WTC11 (cell line): ENCODE data around the gene AGPAT3. TPM values are rescaled to one million over a fixed set of nuclear protein-coding genes. Genes with fewer than 3 reads are reported as not detected.

Source experiments
- ATAC-seq: fragments of 200-7000 bp; cut with Tn5 transposase; 2 replicates; pipeline ENCODE4 v1.10.0; 2021; ENCODE audit warnings: mild to moderate bottlenecking, moderate library complexity
- CTCF ChIA-PET: fragments of 300-600 bp; sonication (Branson Sonifier 250); formaldehyde crosslinking; loops from one replicate; lab custom pipeline; 2021; ENCODE audit warnings: antibody characterized with exemption; lab: Charles Lee
- POLR2A ChIA-PET: fragments of 350-600 bp; sonication (Branson Sonifier 250); formaldehyde crosslinking; loops from one replicate; lab custom pipeline; 2021; ENCODE audit warnings: antibody characterized with exemption; lab: Charles Lee
- DNase-seq: peaks from one replicate; pipeline ENCODE4 v3.0.0; 2021; ENCODE audit warnings: low spot score
- H3K27ac Mint-ChIP-seq: 2 replicates; pipeline ENCODE4 v1.8.0; 2021; ENCODE audit warnings: mixed read lengths
- H3K27me3 Mint-ChIP-seq: 2 replicates; pipeline ENCODE4 v1.8.0; 2021; ENCODE audit warnings: low read depth, mild to moderate bottlenecking, moderate library complexity, mixed read lengths
- H3K36me3 Mint-ChIP-seq: 2 replicates; pipeline ENCODE4 v1.8.0; 2021; ENCODE audit warnings: mixed read lengths
- H3K4me1 Mint-ChIP-seq: 2 replicates; pipeline ENCODE4 v1.8.0; 2022; ENCODE audit warnings: mixed read lengths
- H3K4me3 Mint-ChIP-seq: 2 replicates; pipeline ENCODE4 v1.8.0; 2021; ENCODE audit warnings: mild to moderate bottlenecking, moderate library complexity, mixed read lengths
- H3K9me3 Mint-ChIP-seq: 2 replicates; pipeline ENCODE4 v1.8.0; 2021; ENCODE audit warnings: mixed read lengths
- ATF1 ChIP-seq: sonication (generic); formaldehyde crosslinking; IDR thresholded peaks from 2 replicates; pipeline ENCODE4 v1.8.1; 2023; ENCODE audit warnings: mild to moderate bottlenecking, moderate library complexity, missing genetic modification reagents
- CREB1 ChIP-seq: sonication (generic); formaldehyde crosslinking; IDR thresholded peaks from 2 replicates; pipeline ENCODE4 v1.8.0; 2023; ENCODE audit warnings: mild to moderate bottlenecking, missing genetic modification reagents
- ETV6 ChIP-seq: sonication (generic); formaldehyde crosslinking; IDR thresholded peaks from 2 replicates; pipeline ENCODE4 v1.8.1; 2022; ENCODE audit warnings: mild to moderate bottlenecking, missing genetic modification reagents
- FOXP1 ChIP-seq: sonication (generic); formaldehyde crosslinking; IDR thresholded peaks from 2 replicates; pipeline ENCODE4 v1.8.0; 2022; ENCODE audit warnings: missing genetic modification reagents, mild to moderate bottlenecking, moderate library complexity, borderline replicate concordance
- GRHL2 ChIP-seq: fragments of 250-450 bp; sonication (Bioruptor Pico); IDR thresholded peaks from 2 replicates; pipeline ENCODE4 v1.8.0; 2022; ENCODE audit warnings: mild to moderate bottlenecking, moderate library complexity; ENCODE audit not compliant: insufficient replicate concordance, severe bottlenecking
- GTF2I ChIP-seq: fragments of 250-450 bp; sonication (Bioruptor Pico); conservative IDR thresholded peaks from 2 replicates; pipeline ENCODE4 v1.4.0; 2021; ENCODE audit warnings: mild to moderate bottlenecking
- JUN ChIP-seq: sonication (generic); formaldehyde crosslinking; IDR thresholded peaks from 2 replicates; pipeline ENCODE4 v1.8.0; 2023; ENCODE audit warnings: mild to moderate bottlenecking, missing genetic modification reagents
- MXD4 ChIP-seq: fragments of 250-450 bp; sonication (Bioruptor Pico); IDR thresholded peaks from 2 replicates; pipeline ENCODE4 v1.8.0; 2021; ENCODE audit warnings: mild to moderate bottlenecking, moderate library complexity, borderline replicate concordance
- ZNF416 ChIP-seq: fragments of 250-450 bp; sonication (Bioruptor Pico); IDR thresholded peaks from 2 replicates; pipeline ENCODE4 v1.9.0; 2021; ENCODE audit warnings: mild to moderate bottlenecking, inconsistent platforms
- total RNA-seq: library from RNA; stranded (reverse); gene quantifications from 3 replicates; pipeline ENCODE4 v1.2.3, GENCODE V29; 2021
- TF ChIP-seq, protein P1 (sequence below): fragments of 250-450 bp; sonication (Bioruptor Pico); IDR thresholded peaks from 2 replicates; pipeline ENCODE4 v1.8.0; 2021; ENCODE audit warnings: mild to moderate bottlenecking
- TF ChIP-seq, protein P2 (sequence below): sonication (generic); formaldehyde crosslinking; IDR thresholded peaks from 2 replicates; pipeline ENCODE4 v1.8.0; 2022; ENCODE audit warnings: mild to moderate bottlenecking, missing genetic modification reagents
- TF ChIP-seq, protein P3 (sequence below): sonication (generic); formaldehyde crosslinking; IDR thresholded peaks from 2 replicates; pipeline ENCODE4 v1.8.0; 2023; ENCODE audit warnings: missing genetic modification reagents, mild to moderate bottlenecking, borderline replicate concordance
- TF ChIP-seq, protein P4 (sequence below): fragments of 250-450 bp; sonication (Bioruptor Pico); IDR thresholded peaks from 2 replicates; pipeline ENCODE4 v1.9.0; 2021; ENCODE audit warnings: moderate library complexity, mild to moderate bottlenecking, inconsistent platforms, borderline replicate concordance
- TF ChIP-seq, protein P5 (sequence below): fragments of 250-450 bp; sonication (Bioruptor Pico); IDR thresholded peaks from 2 replicates; pipeline ENCODE4 v1.9.0; 2021; ENCODE audit warnings: mild to moderate bottlenecking
- TF ChIP-seq, protein P6 (sequence below): fragments of 250-450 bp; sonication (Bioruptor Pico); conservative IDR thresholded peaks from 2 replicates; pipeline ENCODE4 v1.9.0; 2021; ENCODE audit warnings: mild to moderate bottlenecking
- TF ChIP-seq, protein P7 (sequence below): fragments of 250-450 bp; sonication (Bioruptor Pico); IDR thresholded peaks from 2 replicates; pipeline ENCODE4 v1.9.0; 2021; ENCODE audit warnings: mild to moderate bottlenecking, borderline replicate concordance

AGPAT3 gene
- total RNA-seq, 1 experiment from 2014 or later = 5.6 TPM

DNA sequence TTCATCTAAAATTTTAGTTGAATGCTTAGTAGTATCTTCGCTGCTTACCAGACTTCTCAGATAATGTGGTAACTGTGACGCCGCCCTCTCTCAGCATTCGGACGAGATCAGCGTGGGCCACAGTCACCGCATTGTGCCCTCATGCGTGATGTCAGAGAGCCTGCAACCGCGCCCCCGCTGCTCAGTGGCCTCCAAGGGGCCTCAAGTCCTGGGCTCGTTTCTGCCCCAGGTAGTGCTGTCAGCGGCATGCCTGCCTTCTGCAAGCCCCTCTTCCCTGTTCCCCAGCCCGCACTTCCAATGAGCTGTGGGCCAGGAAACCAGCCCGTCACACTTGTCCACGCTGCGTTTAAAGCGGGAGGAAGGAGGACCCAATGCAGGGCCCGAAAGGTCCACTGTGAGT lies 85.5 kb downstream of the AGPAT3 start (continued):
- TF ChIP-seq, protein P1, sequence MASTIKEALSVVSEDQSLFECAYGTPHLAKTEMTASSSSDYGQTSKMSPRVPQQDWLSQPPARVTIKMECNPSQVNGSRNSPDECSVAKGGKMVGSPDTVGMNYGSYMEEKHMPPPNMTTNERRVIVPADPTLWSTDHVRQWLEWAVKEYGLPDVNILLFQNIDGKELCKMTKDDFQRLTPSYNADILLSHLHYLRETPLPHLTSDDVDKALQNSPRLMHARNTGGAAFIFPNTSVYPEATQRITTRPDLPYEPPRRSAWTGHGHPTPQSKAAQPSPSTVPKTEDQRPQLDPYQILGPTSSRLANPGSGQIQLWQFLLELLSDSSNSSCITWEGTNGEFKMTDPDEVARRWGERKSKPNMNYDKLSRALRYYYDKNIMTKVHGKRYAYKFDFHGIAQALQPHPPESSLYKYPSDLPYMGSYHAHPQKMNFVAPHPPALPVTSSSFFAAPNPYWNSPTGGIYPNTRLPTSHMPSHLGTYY (CRISPR knock-in tag) = no peak
- no peak for TF ChIP-seq GTF2I (CRISPR knock-in tag)
- TF ChIP-seq, protein P2, sequence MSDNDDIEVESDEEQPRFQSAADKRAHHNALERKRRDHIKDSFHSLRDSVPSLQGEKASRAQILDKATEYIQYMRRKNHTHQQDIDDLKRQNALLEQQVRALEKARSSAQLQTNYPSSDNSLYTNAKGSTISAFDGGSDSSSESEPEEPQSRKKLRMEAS (CRISPR knock-in tag) = no peak
- TF ChIP-seq, all 79 proteins: peak for 0

DNA sequence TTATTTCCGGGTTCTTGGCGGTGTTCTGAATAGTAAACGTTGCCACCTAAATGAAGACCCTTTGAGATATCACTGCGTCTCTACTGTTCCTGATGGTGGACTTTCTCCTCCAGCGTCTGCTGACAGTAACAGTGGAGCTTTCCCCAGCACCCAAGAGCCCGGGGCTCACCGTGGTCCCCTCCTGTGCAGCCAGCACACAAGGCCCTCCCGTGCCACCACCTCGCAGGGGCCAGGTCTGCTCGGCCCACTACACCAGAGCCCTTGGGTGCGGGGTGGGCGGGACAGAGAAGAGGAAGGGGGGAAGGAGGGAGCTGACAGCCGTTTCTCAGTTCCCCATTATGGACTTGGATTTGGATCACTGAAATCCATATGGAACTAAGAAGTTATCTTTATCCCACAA lies 85.9 kb downstream of the AGPAT3 start:
- Mint-ChIP-seq H3K9me3 (peaks cover 14% of the 10 kb centered on the region), H3K27me3 (peaks cover 5% of the 10 kb centered on the region; the same call in 1 of the 2 replicates), H3K27ac (no peak overlapping the region), H3K36me3 (peaks cover 6% of the 10 kb centered on the region; the same call in 1 of the 2 replicates), H3K4me3 (no peak overlapping the region), H3K4me1 (no peaks in the 10 kb centered on the region)
- ChIA-PET CTCF (interaction anchor here (0.9 to 1.2 kb wide), 3 partner anchors 9 to 24 kb away, joined by 3 read pairs; no protein-coding TSS in a partner anchor), POLR2A (no interaction called here)
- no peak for ATAC-seq
- DNase-seq = no peak
- no peak for TF ChIP-seq FOXP1 (CRISPR knock-in tag)
- TF ChIP-seq, protein P3, sequence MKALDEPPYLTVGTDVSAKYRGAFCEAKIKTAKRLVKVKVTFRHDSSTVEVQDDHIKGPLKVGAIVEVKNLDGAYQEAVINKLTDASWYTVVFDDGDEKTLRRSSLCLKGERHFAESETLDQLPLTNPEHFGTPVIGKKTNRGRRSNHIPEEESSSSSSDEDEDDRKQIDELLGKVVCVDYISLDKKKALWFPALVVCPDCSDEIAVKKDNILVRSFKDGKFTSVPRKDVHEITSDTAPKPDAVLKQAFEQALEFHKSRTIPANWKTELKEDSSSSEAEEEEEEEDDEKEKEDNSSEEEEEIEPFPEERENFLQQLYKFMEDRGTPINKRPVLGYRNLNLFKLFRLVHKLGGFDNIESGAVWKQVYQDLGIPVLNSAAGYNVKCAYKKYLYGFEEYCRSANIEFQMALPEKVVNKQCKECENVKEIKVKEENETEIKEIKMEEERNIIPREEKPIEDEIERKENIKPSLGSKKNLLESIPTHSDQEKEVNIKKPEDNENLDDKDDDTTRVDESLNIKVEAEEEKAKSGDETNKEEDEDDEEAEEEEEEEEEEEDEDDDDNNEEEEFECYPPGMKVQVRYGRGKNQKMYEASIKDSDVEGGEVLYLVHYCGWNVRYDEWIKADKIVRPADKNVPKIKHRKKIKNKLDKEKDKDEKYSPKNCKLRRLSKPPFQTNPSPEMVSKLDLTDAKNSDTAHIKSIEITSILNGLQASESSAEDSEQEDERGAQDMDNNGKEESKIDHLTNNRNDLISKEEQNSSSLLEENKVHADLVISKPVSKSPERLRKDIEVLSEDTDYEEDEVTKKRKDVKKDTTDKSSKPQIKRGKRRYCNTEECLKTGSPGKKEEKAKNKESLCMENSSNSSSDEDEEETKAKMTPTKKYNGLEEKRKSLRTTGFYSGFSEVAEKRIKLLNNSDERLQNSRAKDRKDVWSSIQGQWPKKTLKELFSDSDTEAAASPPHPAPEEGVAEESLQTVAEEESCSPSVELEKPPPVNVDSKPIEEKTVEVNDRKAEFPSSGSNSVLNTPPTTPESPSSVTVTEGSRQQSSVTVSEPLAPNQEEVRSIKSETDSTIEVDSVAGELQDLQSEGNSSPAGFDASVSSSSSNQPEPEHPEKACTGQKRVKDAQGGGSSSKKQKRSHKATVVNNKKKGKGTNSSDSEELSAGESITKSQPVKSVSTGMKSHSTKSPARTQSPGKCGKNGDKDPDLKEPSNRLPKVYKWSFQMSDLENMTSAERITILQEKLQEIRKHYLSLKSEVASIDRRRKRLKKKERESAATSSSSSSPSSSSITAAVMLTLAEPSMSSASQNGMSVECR (CRISPR knock-in tag) = no peak
- TF ChIP-seq, protein P2 (CRISPR knock-in tag) = no peak
- TF ChIP-seq, protein P4, sequence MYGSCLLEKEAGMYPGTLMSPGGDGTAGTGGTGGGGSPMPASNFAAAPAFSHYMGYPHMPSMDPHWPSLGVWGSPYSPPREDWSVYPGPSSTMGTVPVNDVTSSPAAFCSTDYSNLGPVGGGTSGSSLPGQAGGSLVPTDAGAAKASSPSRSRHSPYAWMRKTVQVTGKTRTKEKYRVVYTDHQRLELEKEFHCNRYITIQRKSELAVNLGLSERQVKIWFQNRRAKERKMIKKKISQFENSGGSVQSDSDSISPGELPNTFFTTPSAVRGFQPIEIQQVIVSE (CRISPR knock-in tag) = no peak
- no peak for TF ChIP-seq GRHL2 (CRISPR knock-in tag)
- no peak for TF ChIP-seq CREB1
- TF ChIP-seq, protein P5, sequence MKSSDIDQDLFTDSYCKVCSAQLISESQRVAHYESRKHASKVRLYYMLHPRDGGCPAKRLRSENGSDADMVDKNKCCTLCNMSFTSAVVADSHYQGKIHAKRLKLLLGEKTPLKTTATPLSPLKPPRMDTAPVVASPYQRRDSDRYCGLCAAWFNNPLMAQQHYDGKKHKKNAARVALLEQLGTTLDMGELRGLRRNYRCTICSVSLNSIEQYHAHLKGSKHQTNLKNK (CRISPR knock-in tag) = no peak
- TF ChIP-seq MXD4 (CRISPR knock-in tag) = no peak
- TF ChIP-seq, protein P6, sequence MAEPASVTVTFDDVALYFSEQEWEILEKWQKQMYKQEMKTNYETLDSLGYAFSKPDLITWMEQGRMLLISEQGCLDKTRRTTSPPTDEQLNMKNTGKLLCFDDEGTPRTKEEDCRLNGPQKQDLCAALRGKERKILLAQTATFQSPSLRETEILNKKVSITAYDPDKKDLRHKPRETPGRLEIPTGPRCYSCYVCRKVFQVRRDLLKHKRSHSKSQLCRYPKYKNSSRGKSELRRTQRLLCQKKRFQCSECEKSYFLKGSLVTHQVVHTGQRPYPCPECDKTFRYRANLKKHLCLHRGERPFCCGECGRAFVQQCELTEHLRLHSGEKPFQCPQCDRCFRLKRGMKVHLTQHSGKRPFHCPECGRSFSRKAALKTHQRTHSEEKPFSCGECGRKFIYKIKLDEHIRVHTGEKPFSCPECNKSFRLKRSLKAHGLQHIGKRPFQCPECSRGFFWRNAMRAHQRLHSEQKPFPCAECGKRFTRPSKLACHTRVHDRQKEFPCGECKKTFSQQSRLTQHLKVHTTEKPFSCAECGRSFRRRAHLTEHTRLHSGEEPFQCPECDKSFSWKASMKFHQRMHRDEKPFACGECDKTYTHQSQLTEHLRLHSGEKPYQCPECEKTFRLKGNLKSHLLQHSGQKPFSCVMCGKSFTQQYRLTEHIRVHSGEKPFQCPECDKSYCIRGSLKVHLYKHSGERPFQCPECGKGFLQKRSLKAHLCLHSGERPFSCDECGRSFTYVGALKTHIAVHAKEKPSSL = no peak
- no peak for TF ChIP-seq ETV6
- TF ChIP-seq ATF1 (CRISPR knock-in tag) = no peak
- no peak for TF ChIP-seq ZNF416
- no peak for TF ChIP-seq JUN (CRISPR knock-in tag)
- TF ChIP-seq, protein P7, sequence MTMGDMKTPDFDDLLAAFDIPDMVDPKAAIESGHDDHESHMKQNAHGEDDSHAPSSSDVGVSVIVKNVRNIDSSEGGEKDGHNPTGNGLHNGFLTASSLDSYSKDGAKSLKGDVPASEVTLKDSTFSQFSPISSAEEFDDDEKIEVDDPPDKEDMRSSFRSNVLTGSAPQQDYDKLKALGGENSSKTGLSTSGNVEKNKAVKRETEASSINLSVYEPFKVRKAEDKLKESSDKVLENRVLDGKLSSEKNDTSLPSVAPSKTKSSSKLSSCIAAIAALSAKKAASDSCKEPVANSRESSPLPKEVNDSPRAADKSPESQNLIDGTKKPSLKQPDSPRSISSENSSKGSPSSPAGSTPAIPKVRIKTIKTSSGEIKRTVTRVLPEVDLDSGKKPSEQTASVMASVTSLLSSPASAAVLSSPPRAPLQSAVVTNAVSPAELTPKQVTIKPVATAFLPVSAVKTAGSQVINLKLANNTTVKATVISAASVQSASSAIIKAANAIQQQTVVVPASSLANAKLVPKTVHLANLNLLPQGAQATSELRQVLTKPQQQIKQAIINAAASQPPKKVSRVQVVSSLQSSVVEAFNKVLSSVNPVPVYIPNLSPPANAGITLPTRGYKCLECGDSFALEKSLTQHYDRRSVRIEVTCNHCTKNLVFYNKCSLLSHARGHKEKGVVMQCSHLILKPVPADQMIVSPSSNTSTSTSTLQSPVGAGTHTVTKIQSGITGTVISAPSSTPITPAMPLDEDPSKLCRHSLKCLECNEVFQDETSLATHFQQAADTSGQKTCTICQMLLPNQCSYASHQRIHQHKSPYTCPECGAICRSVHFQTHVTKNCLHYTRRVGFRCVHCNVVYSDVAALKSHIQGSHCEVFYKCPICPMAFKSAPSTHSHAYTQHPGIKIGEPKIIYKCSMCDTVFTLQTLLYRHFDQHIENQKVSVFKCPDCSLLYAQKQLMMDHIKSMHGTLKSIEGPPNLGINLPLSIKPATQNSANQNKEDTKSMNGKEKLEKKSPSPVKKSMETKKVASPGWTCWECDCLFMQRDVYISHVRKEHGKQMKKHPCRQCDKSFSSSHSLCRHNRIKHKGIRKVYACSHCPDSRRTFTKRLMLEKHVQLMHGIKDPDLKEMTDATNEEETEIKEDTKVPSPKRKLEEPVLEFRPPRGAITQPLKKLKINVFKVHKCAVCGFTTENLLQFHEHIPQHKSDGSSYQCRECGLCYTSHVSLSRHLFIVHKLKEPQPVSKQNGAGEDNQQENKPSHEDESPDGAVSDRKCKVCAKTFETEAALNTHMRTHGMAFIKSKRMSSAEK (CRISPR knock-in tag) = no peak
